MM.1S (cell line): ENCODE measurements around the gene PAGR1.

ENCODE experiments used
- DNase-seq: peaks from one replicate; pipeline ENCODE4 v3.0.0-alpha.2; 2015
- H2AFZ ChIP-seq: fragments of 300-600 bp; sonication (generic); 2 replicates; pipeline ENCODE4 v1.6.0; 2016; ENCODE audit warnings: antibody characterized with exemption, low read length
- H3F3A ChIP-seq: fragments of 300-600 bp; sonication (generic); 2 replicates; pipeline ENCODE4 v1.6.1; 2016; ENCODE audit warnings: mild to moderate bottlenecking, antibody characterized with exemption, low read length, moderate library complexity, mixed read lengths; ENCODE audit not compliant: insufficient read depth
- H3K27ac ChIP-seq: fragments of 300-600 bp; sonication (generic); 2 replicates; pipeline ENCODE4 v1.5.1; 2016; ENCODE audit warnings: mild to moderate bottlenecking, low read length
- H3K27me3 ChIP-seq: fragments of 300-600 bp; sonication (generic); replicated peaks from 2 replicates; pipeline ENCODE4 v1.6.0; 2016; ENCODE audit warnings: low read length; ENCODE audit not compliant: insufficient read depth
- H3K36me3 ChIP-seq: fragments of 300-600 bp; sonication (generic); replicated peaks from 2 replicates; pipeline ENCODE4 v1.6.1; 2016; ENCODE audit warnings: mild to moderate bottlenecking, low read length, mixed read lengths; ENCODE audit not compliant: insufficient read depth
- H3K4me1 ChIP-seq: fragments of 300-600 bp; sonication (generic); 2 replicates; pipeline ENCODE4 v1.6.1; 2016; ENCODE audit warnings: low read length, mixed read lengths
- H3K4me2 ChIP-seq: fragments of 300-600 bp; sonication (generic); 2 replicates; pipeline ENCODE4 v1.6.0; 2016; ENCODE audit warnings: low read depth, low read length
- H3K4me3 ChIP-seq: fragments of 300-600 bp; sonication (generic); 2 replicates; pipeline ENCODE4 v1.5.1; 2016; ENCODE audit warnings: low read length, mixed read lengths
- H3K79me2 ChIP-seq: fragments of 300-600 bp; sonication (generic); 2 replicates; pipeline ENCODE4 v1.6.1; 2016; ENCODE audit warnings: mixed run types, low read length, mixed read lengths
- H3K9ac ChIP-seq: fragments of 300-600 bp; sonication (generic); 2 replicates; pipeline ENCODE4 v1.6.1; 2016; ENCODE audit warnings: low read length, mixed read lengths
- H3K9me2 ChIP-seq: fragments of 300-600 bp; sonication (generic); replicated peaks from 2 replicates; pipeline ENCODE4 v1.6.1; 2016; ENCODE audit warnings: mild to moderate bottlenecking, low read length, mixed read lengths; ENCODE audit not compliant: insufficient read depth
- H3K9me3 ChIP-seq: fragments of 300-600 bp; sonication (generic); replicated peaks from 2 replicates; pipeline ENCODE4 v1.6.1; 2016; ENCODE audit warnings: mild to moderate bottlenecking, low read length, mixed read lengths; ENCODE audit not compliant: insufficient read depth
- H4K20me1 ChIP-seq: fragments of 300-600 bp; sonication (generic); 2 replicates; pipeline ENCODE4 v1.6.1; 2016; ENCODE audit warnings: mild to moderate bottlenecking, low read length, moderate library complexity, mixed read lengths; ENCODE audit not compliant: insufficient read depth
- CTCF ChIP-seq: fragments of 300-600 bp; sonication (generic); IDR thresholded peaks from 2 replicates; pipeline ENCODE4 v1.5.1; 2016; ENCODE audit warnings: antibody characterized with exemption, low read length, mixed read lengths
- EZH2 ChIP-seq: fragments of 300-600 bp; sonication (generic); optimal IDR thresholded peaks from 2 replicates; pipeline ENCODE3; 2017; ENCODE audit warnings: low read depth, mild to moderate bottlenecking, antibody characterized with exemption, low read length, mixed read lengths
- EZH2phosphoT487 ChIP-seq: fragments of 300-600 bp; sonication (generic); IDR thresholded peaks from 2 replicates; pipeline ENCODE4 v1.6.1; 2018; ENCODE audit warnings: antibody characterized with exemption, low read length

The PAGR1 gene

GRCh38 chr16:29813644-29814562, 2.0 kb upstream of the PAGR1 start:
- H3K4me1 ChIP-seq: peaks cover 36% of the 10 kb centered on the region
- no peak overlapping the region for H2AFZ ChIP-seq

GRCh38 chr16:29814592-29814991, 1.4 kb upstream of the PAGR1 start:
- H4K20me1 ChIP-seq: no peaks in the 10 kb centered on the region
- peaks cover 39% of the 10 kb centered on the region for H3F3A ChIP-seq
- peaks cover 35% of the 10 kb centered on the region for H3K4me1 ChIP-seq
- no peaks in the 10 kb centered on the region for H3K36me3 ChIP-seq
- H3K79me2 ChIP-seq: peaks cover 42% of the 10 kb centered on the region
- no peak overlapping the region for H3K4me3 ChIP-seq
- H3K27ac ChIP-seq: no peak overlapping the region
- TF ChIP-seq EZH2phosphoT487: no peak
- H3K4me2 ChIP-seq: no peak overlapping the region
- H3K9me3 ChIP-seq: no peaks in the 10 kb centered on the region
- no peak overlapping the region for H3K9ac ChIP-seq
- no peaks in the 10 kb centered on the region for H3K27me3 ChIP-seq
- no peaks in the 10 kb centered on the region for H3K9me2 ChIP-seq
- no peak for DNase-seq
- no peak overlapping the region for H2AFZ ChIP-seq

More at GRCh38 chr16:29813644-29814562, 2.0 kb upstream of the PAGR1 start:
- TF ChIP-seq EZH2 (no peak), EZH2phosphoT487 (no peak), CTCF (no peak)
- peaks cover 41% of the 10 kb centered on the region for H3F3A ChIP-seq
- no peak overlapping the region for H3K9ac ChIP-seq
- no peaks in the 10 kb centered on the region for H3K36me3 ChIP-seq
- no peaks in the 10 kb centered on the region for H3K9me2 ChIP-seq
- no peaks in the 10 kb centered on the region for H3K27me3 ChIP-seq
- H3K9me3 ChIP-seq: no peaks in the 10 kb centered on the region
- no peak overlapping the region for H3K27ac ChIP-seq
- no peak overlapping the region for H3K4me2 ChIP-seq
- H3K79me2 ChIP-seq: peaks cover 42% of the 10 kb centered on the region
- H3K4me3 ChIP-seq: no peak overlapping the region
- no peak for DNase-seq
- no peaks in the 10 kb centered on the region for H4K20me1 ChIP-seq

- no peaks in the 10 kb centered on the region for H3K9me2 ChIP-seq
- peaks cover 38% of the 10 kb centered on the region for H3K79me2 ChIP-seq
- peak overlapping the region; percentile 87; the same call in 1 of the 2 replicates for H3K27ac ChIP-seq
- H3K4me2 ChIP-seq: peak overlapping the region; percentile 74
- no peaks in the 10 kb centered on the region for H3K9me3 ChIP-seq
- peak overlapping the region; percentile 88 for H3K4me3 ChIP-seq
- H3K9ac ChIP-seq: peak overlapping the region; percentile 88; the same call in 1 of the 2 replicates
- H4K20me1 ChIP-seq: no peaks in the 10 kb centered on the region
- no peaks in the 10 kb centered on the region for H3K36me3 ChIP-seq
- H2AFZ ChIP-seq: peak overlapping the region; percentile 53
- DNase-seq: no peak
- peaks cover 34% of the 10 kb centered on the region for H3K4me1 ChIP-seq
- H3F3A ChIP-seq: peaks cover 39% of the 10 kb centered on the region
- no peaks in the 10 kb centered on the region for H3K27me3 ChIP-seq
- TF ChIP-seq EZH2 (no peak), EZH2phosphoT487 (no peak), CTCF (no peak)
Observed at GRCh38 chr16:29815032-29815721, 775 bp upstream of the PAGR1 start.
